CD4-positive, alpha-beta T cell treated with Interleukin-15 for 1 hour (primary cell): ENCODE data around the gene MAP1S.
"Not testable (repeated sequence)": the region's sequence is repeated elsewhere in the genome, so short reads cannot be mapped to it uniquely, and the experiment has no call there.

Source experiments
- DNase-seq: peaks from one replicate; pipeline ENCODE4 v3.0.0-alpha.2; 2020

The MAP1S gene

GRCh38 chr19:17766543-17767131, 47.4 kb downstream of the MAP1S start:
- DNase-seq = peak; percentile 62

- DNase-seq = no peak
Measured at GRCh38 chr19:17767559-17767958, 48.3 kb downstream of the MAP1S start.

GRCh38 chr19:17770613-17771012, 51.3 kb downstream of the MAP1S start:
- no peak for DNase-seq

GRCh38 chr19:17772172-17772571, 52.9 kb downstream of the MAP1S start:
- DNase-seq = no peak

- peak; percentile 33 for DNase-seq
Measured at GRCh38 chr19:17775245-17775927, 56.1 kb downstream of the MAP1S start.

- peak; percentile 87 for DNase-seq
Measured at GRCh38 chr19:17775991-17776803, 56.9 kb downstream of the MAP1S start.

GRCh38 chr19:17777840-17778239, 58.6 kb downstream of the MAP1S start:
- not testable (repeated sequence) for DNase-seq

- DNase-seq = peak; percentile 72
Measured at GRCh38 chr19:17778251-17778967, 59.1 kb downstream of the MAP1S start.

- peak; percentile 57 for DNase-seq
Measured at GRCh38 chr19:17778968-17779929, 60.0 kb downstream of the MAP1S start.

- DNase-seq = no peak
Measured at GRCh38 chr19:17780781-17781180, 61.5 kb downstream of the MAP1S start.

- DNase-seq = not testable (repeated sequence)
Measured at GRCh38 chr19:17783721-17784120, 64.4 kb downstream of the MAP1S start.
